ENCODE data around the gene ZBTB34.
A peak's percentile ranks its signal among the peaks of the same experiment; 100 is the strongest.

ZBTB34 gene

DNA sequence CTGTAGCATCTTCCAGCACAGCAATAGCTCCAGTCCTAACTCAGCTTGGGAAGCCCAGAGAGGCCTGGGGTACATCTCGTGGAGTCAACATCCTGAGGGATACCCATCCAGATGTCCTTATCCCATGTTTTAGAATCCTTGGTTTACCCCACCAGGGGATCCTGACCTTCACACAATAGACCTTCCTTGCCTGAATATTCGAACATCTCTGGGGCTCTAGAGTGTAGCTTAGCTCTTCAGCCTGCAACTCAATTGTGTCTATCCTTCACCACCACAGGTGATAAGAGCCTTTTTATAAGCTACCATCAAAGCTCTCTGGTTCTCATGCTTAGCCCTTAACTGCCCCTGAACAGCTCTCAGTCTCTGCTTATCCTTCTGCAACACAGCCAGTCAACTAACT lies 46.6 kb downstream of the ZBTB34 start:
- Mint-ChIP-seq H3K36me3 (no peaks in the 10 kb centered on the region), H3K27me3 (peaks cover 29% of the 10 kb centered on the region), H3K4me3 (no peak overlapping the region), H3K4me1 (no peaks in the 10 kb centered on the region), H3K9me3 (no peaks in the 10 kb centered on the region), H3K27ac (no peak overlapping the region)
- CTCF ChIA-PET, result no interaction called here
- no peak for DNase-seq

- Mint-ChIP-seq H3K4me1 (peaks cover 9% of the 10 kb centered on the region), H3K27ac (peak within 1 kb of the TSS; percentile 24), H3K27me3 (peaks cover 41% of the 10 kb centered on the region), H3K36me3 (no peaks in the 10 kb centered on the region), H3K9me3 (no peaks in the 10 kb centered on the region), H3K4me3 (peak within 1 kb of the TSS; percentile 68)
- CTCF ChIA-PET, result no interaction called here
- peak; percentile 94 for DNase-seq
Measured at GRCh38 chr9:126914458-126915280, 54.2 kb downstream of the ZBTB34 start, which contains the start of gene RALGPS1. Gene RALGPS1, plus strand, starts transcription at chr9:126914782. Its CDS starts 47,508 bp downstream, at chr9:126962290.

DNA sequence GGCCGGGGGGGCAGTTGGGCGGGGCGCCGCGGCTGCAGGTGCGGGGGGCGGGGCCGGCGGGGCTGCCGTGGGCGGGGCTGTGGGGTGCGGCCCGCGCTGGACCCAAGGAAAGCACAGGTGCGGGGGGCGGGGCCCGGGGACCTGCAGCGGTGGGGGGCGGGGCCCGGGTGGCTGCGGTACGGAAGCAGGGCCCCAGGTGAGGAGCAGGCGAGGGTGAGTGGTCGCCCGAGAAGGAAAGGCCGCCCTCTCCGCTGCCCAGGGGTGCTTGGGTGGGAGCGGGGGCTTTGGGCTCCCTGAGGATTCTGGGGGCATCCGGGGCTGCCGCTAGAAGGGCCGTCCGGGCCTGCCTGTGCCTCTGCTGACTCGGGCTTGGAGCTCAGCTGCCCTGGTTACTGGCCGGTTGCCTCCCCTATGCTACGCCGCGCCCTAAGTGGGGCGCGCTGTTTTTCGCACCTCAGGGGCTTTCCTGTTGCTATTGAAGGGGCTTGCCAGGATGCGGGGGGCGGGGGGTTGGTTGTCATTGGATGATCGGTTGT lies 54.9 kb downstream of the ZBTB34 start:
- peak overlapping the region; percentile 68 for H3K4me3 Mint-ChIP-seq

DNA sequence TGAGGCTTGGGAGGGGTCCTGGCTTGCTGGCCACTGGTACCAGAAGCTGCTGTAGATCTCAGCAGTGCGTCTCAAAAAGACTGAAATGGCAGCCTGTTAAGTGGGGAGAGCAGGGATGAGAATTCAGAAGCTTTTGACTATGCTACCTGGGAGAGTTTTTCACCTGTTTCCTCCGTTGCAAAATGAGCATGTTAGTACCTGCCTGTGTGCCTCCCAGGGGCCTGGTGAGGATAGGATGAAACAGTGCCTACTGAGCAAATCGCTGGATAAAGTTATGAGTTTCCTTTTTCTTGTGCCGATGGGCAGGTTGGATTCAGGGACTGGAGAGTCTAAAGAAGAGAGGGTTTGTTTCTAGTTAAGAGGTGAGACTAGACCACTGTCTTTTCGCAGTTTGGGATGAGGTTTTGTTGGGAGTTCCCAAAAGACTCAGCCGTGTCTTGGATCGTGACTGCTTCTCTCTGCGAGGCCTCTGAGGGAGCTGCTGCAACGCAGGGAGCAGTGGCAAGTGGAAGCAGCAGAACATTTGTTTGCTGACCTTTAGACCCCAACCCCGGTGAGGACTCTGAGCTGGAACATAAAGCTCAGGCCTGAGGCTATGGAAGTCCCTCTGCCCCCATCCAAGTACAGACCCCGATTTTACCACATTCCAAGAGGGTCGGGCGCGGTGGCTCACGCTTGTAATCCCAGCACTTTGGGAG lies 55.6 kb downstream of the ZBTB34 start:
- no peaks in the 10 kb centered on the region for H3K9me3 Mint-ChIP-seq
- H3K36me3 Mint-ChIP-seq, result no peaks in the 10 kb centered on the region
- DNase-seq, result no peak
- peaks cover 9% of the 10 kb centered on the region for H3K4me1 Mint-ChIP-seq
- peaks cover 46% of the 10 kb centered on the region for H3K27me3 Mint-ChIP-seq
- peak overlapping the region; percentile 68 for H3K4me3 Mint-ChIP-seq
- no peak overlapping the region for H3K27ac Mint-ChIP-seq
- CTCF ChIA-PET, result no interaction called here

More for the DNA sequence above, 54.9 kb downstream of the ZBTB34 start:
- peaks cover 9% of the 10 kb centered on the region for H3K4me1 Mint-ChIP-seq
- CTCF ChIA-PET, result no interaction called here
- DNase-seq, result peak; percentile 72
- no peaks in the 10 kb centered on the region for H3K36me3 Mint-ChIP-seq
- peaks cover 41% of the 10 kb centered on the region for H3K27me3 Mint-ChIP-seq
- H3K9me3 Mint-ChIP-seq, result no peaks in the 10 kb centered on the region
- H3K27ac Mint-ChIP-seq, result no peak overlapping the region

DNA sequence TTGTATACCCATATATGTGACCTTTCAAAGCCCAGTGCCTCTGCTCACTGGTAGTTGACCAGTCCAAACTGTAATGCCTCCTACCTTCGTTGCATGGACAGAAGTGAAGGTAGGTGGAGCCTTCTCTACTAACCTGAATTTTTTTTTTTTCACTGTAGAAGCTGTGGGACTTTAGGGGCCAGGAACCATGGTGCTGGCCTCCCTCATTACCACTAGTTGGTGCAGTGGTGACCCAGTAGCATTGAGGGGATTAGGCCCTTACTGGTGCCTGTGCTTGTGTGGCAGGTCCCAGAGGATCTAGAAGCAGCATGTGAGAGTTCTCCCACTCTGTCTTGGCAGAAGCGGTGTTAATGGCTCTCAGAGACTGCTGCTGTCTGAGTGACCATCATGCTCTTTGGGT lies 56.5 kb downstream of the ZBTB34 start:
- no peak for DNase-seq
- Mint-ChIP-seq H3K36me3 (no peaks in the 10 kb centered on the region), H3K4me3 (no peak overlapping the region), H3K9me3 (no peaks in the 10 kb centered on the region), H3K27me3 (peaks cover 51% of the 10 kb centered on the region), H3K4me1 (peaks cover 9% of the 10 kb centered on the region), H3K27ac (no peak overlapping the region)
- CTCF ChIA-PET, result interaction anchor here (1.0 kb wide), 1 partner anchor 24 kb away, joined by 4 read pairs; no protein-coding TSS in a partner anchor

- CTCF ChIA-PET, result no interaction called here
Measured at GRCh38 chr9:126919193-126919592, 58.8 kb downstream of the ZBTB34 start.

DNA sequence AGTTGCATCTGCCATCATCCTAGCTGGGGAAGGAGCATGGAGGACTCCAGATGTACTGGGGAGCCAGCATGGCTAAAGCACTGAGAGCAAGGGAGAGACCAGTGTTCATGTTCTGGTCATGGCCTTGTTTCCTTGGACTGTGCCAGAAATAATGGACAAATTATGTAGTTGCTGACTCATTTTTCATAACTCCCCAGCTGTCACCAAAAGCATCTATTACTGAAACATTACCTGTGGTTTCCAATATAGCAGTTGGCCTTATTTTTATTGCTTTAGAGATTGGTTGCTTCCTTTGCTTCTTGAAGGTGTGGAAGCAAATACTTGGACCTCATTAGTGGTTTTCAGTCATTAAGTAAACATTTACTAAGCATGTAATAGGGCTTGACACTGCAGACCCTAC lies 65.4 kb downstream of the ZBTB34 start:
- Mint-ChIP-seq H3K4me3 (no peak overlapping the region), H3K27me3 (peaks cover 5% of the 10 kb centered on the region), H3K36me3 (no peaks in the 10 kb centered on the region), H3K9me3 (no peaks in the 10 kb centered on the region), H3K27ac (no peak overlapping the region), H3K4me1 (no peaks in the 10 kb centered on the region)
- CTCF ChIA-PET, result interaction anchor here (0.6 kb wide), 1 partner anchor 125 kb away, joined by 5 read pairs; no protein-coding TSS in a partner anchor
- no peak for DNase-seq

More at GRCh38 chr9:126919193-126919592, 58.8 kb downstream of the ZBTB34 start:
- no peaks in the 10 kb centered on the region for H3K9me3 Mint-ChIP-seq
- no peaks in the 10 kb centered on the region for H3K36me3 Mint-ChIP-seq
- DNase-seq, result no peak
- peaks cover 35% of the 10 kb centered on the region for H3K27me3 Mint-ChIP-seq
- H3K4me3 Mint-ChIP-seq, result no peak overlapping the region
- peaks cover 9% of the 10 kb centered on the region for H3K4me1 Mint-ChIP-seq
- H3K27ac Mint-ChIP-seq, result no peak overlapping the region

- Mint-ChIP-seq H3K4me3 (no peak overlapping the region), H3K4me1 (no peaks in the 10 kb centered on the region), H3K27me3 (peaks cover 2% of the 10 kb centered on the region), H3K36me3 (no peaks in the 10 kb centered on the region), H3K27ac (no peak overlapping the region), H3K9me3 (no peaks in the 10 kb centered on the region)
- CTCF ChIA-PET, result interaction anchor here (0.5 kb wide), 1 partner anchor 12 kb away, joined by 3 read pairs; no protein-coding TSS in a partner anchor
- DNase-seq, result no peak
Measured at GRCh38 chr9:126926364-126926763, 65.9 kb downstream of the ZBTB34 start.

DNA sequence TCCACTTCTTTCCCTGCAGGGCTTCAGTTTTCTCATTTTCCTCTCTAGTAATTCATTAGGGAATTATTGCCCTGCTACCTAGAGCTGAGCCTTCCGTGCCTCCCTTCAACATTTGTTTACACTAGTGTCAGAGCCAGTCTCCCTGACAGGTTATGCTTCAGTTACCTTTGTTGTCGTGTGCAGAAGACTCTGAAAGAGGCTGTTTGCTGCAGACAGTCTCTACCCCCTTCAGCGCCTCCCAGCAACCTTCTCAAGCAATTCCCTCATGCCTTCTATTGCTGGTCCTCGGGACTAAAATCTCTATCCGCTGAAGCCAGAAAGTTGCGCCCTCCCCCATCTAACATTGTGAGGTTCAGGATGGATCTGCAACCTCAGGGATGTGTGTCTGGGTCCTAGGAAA lies 67.0 kb downstream of the ZBTB34 start:
- CTCF ChIA-PET, result interaction anchor here (1.2 kb wide), 1 partner anchor 274 kb away, joined by 3 read pairs; no protein-coding TSS in a partner anchor
- Mint-ChIP-seq H3K4me3 (no peak overlapping the region), H3K27me3 (no peaks in the 10 kb centered on the region), H3K36me3 (no peaks in the 10 kb centered on the region), H3K4me1 (no peaks in the 10 kb centered on the region), H3K9me3 (no peaks in the 10 kb centered on the region), H3K27ac (no peak overlapping the region)
- DNase-seq, result no peak

DNA sequence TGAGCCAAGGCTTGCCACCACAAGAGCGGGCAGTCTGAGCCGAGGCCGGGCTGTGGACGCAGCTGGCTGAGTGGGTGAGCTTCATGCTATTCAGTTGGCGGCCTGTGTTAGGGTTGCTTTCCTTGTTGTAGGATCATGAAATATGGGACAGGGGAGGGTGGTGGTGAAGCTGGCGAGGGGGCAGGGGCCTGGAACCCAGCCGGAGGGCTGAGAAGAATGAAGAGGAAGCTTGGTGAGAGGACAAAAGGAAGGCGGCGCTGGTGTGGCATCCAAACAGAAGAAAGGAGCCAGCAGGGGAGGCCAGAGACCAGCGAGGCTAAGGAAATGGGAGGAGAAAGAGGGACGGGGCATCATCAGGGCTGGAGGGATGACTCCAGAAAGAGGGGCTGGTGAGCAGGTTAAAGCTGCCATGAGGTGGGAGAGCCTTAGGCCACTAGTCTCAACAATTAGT lies 72.5 kb downstream of the ZBTB34 start:
- Mint-ChIP-seq H3K9me3 (no peaks in the 10 kb centered on the region), H3K27me3 (peaks cover 31% of the 10 kb centered on the region), H3K36me3 (no peaks in the 10 kb centered on the region), H3K4me3 (no peak overlapping the region), H3K4me1 (no peaks in the 10 kb centered on the region), H3K27ac (no peak overlapping the region)
- CTCF ChIA-PET, result interaction anchor here (0.8 to 1.0 kb wide), 2 partner anchors 8 to 266 kb away, joined by 3 to 4 read pairs; no protein-coding TSS in a partner anchor
- no peak for DNase-seq

GRCh38 chr9:126933334-126933980 lies 73.0 kb downstream of the ZBTB34 start:
- Mint-ChIP-seq H3K27me3 (peaks cover 31% of the 10 kb centered on the region), H3K4me3 (no peak overlapping the region), H3K27ac (no peak overlapping the region), H3K4me1 (no peaks in the 10 kb centered on the region), H3K36me3 (no peaks in the 10 kb centered on the region), H3K9me3 (no peaks in the 10 kb centered on the region)
- no peak for DNase-seq
- CTCF ChIA-PET, result interaction anchor here (0.8 kb wide), 1 partner anchor 265 kb away, joined by 3 read pairs; no protein-coding TSS in a partner anchor

GRCh38 chr9:126934441-126934840 lies 74.0 kb downstream of the ZBTB34 start:
- Mint-ChIP-seq H3K36me3 (no peaks in the 10 kb centered on the region), H3K27me3 (peaks cover 32% of the 10 kb centered on the region), H3K4me3 (no peak overlapping the region), H3K27ac (no peak overlapping the region), H3K9me3 (no peaks in the 10 kb centered on the region), H3K4me1 (no peaks in the 10 kb centered on the region)
- DNase-seq, result no peak
- CTCF ChIA-PET, result interaction anchor here (0.6 to 1.4 kb wide), 2 partner anchors 27 to 34 kb away, joined by 3 read pairs; no protein-coding TSS in a partner anchor
